Endodermal cell (in vitro differentiated cells): ENCODE measurements around the gene TESK2. TPM values are rescaled to one million over a fixed set of nuclear protein-coding genes. Genes with fewer than 3 reads are reported as not detected.

Experiments
- DNase-seq: peaks from one replicate; pipeline ENCODE4 v3.0.0-alpha.2; 2017
- H3K27ac ChIP-seq: 2 replicates; pipeline ENCODE4 v1.5.1; 2013; ENCODE audit warnings: mild to moderate bottlenecking, low read depth, low read length, moderate library complexity
- H3K27me3 ChIP-seq: 2 replicates; pipeline ENCODE4 v1.6.1; 2013; ENCODE audit warnings: mild to moderate bottlenecking, low read length, moderate library complexity; ENCODE audit not compliant: insufficient read depth, control insufficient read depth, poor library complexity, severe bottlenecking
- H3K36me3 ChIP-seq: 2 replicates; pipeline ENCODE4 v1.7.0; 2013; ENCODE audit warnings: mild to moderate bottlenecking, low read length, moderate library complexity; ENCODE audit not compliant: control insufficient read depth, insufficient read depth
- H3K4me1 ChIP-seq: one replicate; pipeline ENCODE4 v1.7.0; 2013; ENCODE audit warnings: low read length; ENCODE audit not compliant: control insufficient read depth, insufficient read depth
- H3K4me3 ChIP-seq: 2 replicates; pipeline ENCODE4 v1.5.1; 2013; ENCODE audit warnings: mild to moderate bottlenecking, low read length, moderate library complexity
- H3K9ac ChIP-seq: 2 replicates; pipeline ENCODE4 v1.6.1; 2013; ENCODE audit warnings: mild to moderate bottlenecking, low read length, moderate library complexity; ENCODE audit not compliant: poor library complexity, severe bottlenecking; ENCODE audit errors: extremely low read depth
- H3K9me3 ChIP-seq: 2 replicates; pipeline ENCODE4 v1.6.1; 2013; ENCODE audit warnings: mild to moderate bottlenecking, low read length, moderate library complexity; ENCODE audit not compliant: control insufficient read depth
- H3K27ac Mint-ChIP-seq: 2 replicates; pipeline ENCODE4 v1.8.0; 2020; ENCODE audit warnings: mixed read lengths
- H3K27me3 Mint-ChIP-seq: 2 replicates; pipeline ENCODE4 v1.8.0; 2021; ENCODE audit warnings: mild to moderate bottlenecking, mixed read lengths; ENCODE audit not compliant: insufficient read depth
- H3K36me3 Mint-ChIP-seq: 2 replicates; pipeline ENCODE4 v1.8.0; 2020; ENCODE audit warnings: low read depth, mixed read lengths
- H3K4me1 Mint-ChIP-seq: 2 replicates; pipeline ENCODE4 v1.8.0; 2020; ENCODE audit warnings: mixed read lengths
- H3K4me3 Mint-ChIP-seq: 2 replicates; pipeline ENCODE4 v1.8.0; 2020; ENCODE audit warnings: mild to moderate bottlenecking, moderate library complexity, mixed read lengths
- H3K9me3 Mint-ChIP-seq: 2 replicates; pipeline ENCODE4 v1.8.0; 2020; ENCODE audit warnings: mild to moderate bottlenecking, mixed read lengths
- WGBS, 2 experiments: methylation state at CpG; one replicate each; pipeline versions ENCODE4 v1.1.5 to v1.1.7; 2013; ENCODE audit warnings: missing lambda C conversion rate in 2 of 2, mixed read lengths in 1 of 2; ENCODE audit not compliant: insufficient coverage in 1 of 2, insufficient read length in 1 of 2; 5-methylcytosine and 5-hydroxymethylcytosine counted together
- long read RNA-seq, 4 experiments: library from polyadenylated mRNA in 2 of 4; library from RNA in 1 of 4; library from capped mRNA in 1 of 4; stranded (forward) in 3 of 4; unstranded in 1 of 4; transcript quantifications; one replicate each; pipeline ENCODE4 v2.0.0, GENCODE V29; 2020 to 2021; ENCODE audit warnings: inconsistent platforms in 1 of 4
- polyA plus RNA-seq, 2 experiments: library from polyadenylated mRNA; stranded (reverse); fragments of 50-300 nt; gene quantifications; one replicate each; pipeline ENCODE4 v1.2.3, GENCODE V29; 2013
- total RNA-seq, 2 donors: library from RNA; stranded (reverse); fragmentation: NEBNext Ultra II Directional in 1 of 2; extraction: Animal tissue kit (Norgen Biotek cat#: 25700) in 1 of 2; gene quantifications; 2 replicates in 1 of 2; 3 replicates in 1 of 2; pipeline ENCODE4 v1.2.1, GENCODE V29; 2021
- TF ChIP-seq, protein P1 (sequence below): fragments of 200-600 bp; sonication (generic); conservative IDR thresholded peaks from 2 replicates; pipeline ENCODE4 v1.5.0; 2021; ENCODE audit warnings: antibody characterized with exemption, mild to moderate bottlenecking

The TESK2 gene, protein sequence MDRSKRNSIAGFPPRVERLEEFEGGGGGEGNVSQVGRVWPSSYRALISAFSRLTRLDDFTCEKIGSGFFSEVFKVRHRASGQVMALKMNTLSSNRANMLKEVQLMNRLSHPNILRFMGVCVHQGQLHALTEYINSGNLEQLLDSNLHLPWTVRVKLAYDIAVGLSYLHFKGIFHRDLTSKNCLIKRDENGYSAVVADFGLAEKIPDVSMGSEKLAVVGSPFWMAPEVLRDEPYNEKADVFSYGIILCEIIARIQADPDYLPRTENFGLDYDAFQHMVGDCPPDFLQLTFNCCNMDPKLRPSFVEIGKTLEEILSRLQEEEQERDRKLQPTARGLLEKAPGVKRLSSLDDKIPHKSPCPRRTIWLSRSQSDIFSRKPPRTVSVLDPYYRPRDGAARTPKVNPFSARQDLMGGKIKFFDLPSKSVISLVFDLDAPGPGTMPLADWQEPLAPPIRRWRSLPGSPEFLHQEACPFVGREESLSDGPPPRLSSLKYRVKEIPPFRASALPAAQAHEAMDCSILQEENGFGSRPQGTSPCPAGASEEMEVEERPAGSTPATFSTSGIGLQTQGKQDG
- total RNA-seq, result 10 to 100 TPM in 1 of 2 donors, 1 to 10 TPM in 1; 9.7 to 10.3 TPM
- polyA plus RNA-seq (2013, experiment 1 of 2), result 3.1 TPM
- polyA plus RNA-seq (2013, experiment 2 of 2), result 2.9 TPM
- long read RNA-seq, experiment 1, partial matches to known transcripts, result 1 of 5 reads
- long read RNA-seq, experiment 1, other reads (novel, unspliced or antisense), result 2 of 5 reads
- long read RNA-seq, experiment 2, transcript TESK2-202 (11 exons, 3,074 nt), result major isoform, 13 of 20 reads
- long read RNA-seq, experiment 2, partial matches to known transcripts, result 3 of 20 reads
- long read RNA-seq, experiment 2, other reads (novel, unspliced or antisense), result 4 of 20 reads
- long read RNA-seq, experiment 3, transcript TESK2-202 (11 exons, 3,074 nt), result major isoform, 17 of 31 reads
- long read RNA-seq, experiment 3, partial matches to known transcripts, result 2 of 31 reads
- long read RNA-seq, experiment 3, other reads (novel, unspliced or antisense), result 11 of 31 reads
- long read RNA-seq, experiment 4, partial matches to known transcripts, result 2 of 4 reads
- long read RNA-seq, experiment 4, other reads (novel, unspliced or antisense), result 2 of 4 reads

DNA sequence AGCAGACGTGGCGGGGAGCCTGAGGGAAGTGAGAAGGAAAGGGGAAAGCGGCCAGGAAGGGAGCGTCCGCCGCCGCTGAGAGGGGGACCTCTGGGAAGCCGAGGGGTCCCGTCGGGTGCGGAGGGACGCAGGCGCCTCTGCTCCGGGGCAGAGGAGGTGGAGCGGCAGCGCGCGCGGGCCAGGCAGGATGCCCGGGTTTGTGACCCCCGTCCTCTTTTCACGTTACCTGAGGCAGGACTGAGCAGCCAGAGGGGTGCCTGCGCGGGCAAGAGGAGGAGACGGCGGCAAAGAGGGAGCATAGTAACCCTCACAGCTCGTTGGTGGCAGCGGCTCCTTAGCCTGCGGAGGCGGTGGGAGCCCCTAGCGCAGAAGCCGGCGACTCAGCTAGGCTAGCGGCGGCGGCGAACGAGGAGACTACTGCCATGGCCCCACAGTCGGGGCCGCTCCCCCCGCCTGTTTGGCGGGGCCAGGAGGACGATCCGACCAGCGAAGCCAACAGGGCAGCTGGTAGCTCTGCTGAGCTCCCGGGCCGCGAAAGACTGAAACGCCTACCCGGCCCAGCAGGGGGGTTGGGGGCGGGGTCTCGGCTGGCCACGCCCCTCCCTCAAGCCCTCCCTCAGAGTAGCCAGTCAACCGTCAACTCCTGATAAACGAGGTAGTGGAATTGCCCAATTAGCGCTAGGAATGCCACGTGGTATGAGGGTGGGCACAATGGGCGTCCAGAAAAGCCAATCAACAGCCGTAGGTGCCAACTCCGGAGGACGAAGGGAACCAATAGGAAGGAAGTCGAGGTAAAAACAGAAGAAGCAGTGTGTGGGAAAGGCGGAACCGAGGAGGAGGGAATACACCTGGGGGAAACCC lies at the start of gene TESK2:
Gene TESK2 (minus strand): TSS at position 538 of the 861 bp plus-strand sequence. CDS start 33,378 bp downstream, outside the sequence.
- Histone ChIP-seq H3K27me3 (peaks cover 7% of the 10 kb centered on the region), H3K4me3 (peak within 1 kb of the TSS; percentile 86), H3K9ac (peak within 1 kb of the TSS; percentile 50), H3K27ac (no peak within 1 kb of the TSS), H3K36me3 (no peaks in the 10 kb centered on the region), H3K9me3 (no peaks in the 10 kb centered on the region), H3K4me1 (no peaks in the 10 kb centered on the region)
- Mint-ChIP-seq H3K36me3 (no peaks in the 10 kb centered on the region), H3K9me3 (no peaks in the 10 kb centered on the region), H3K27ac (no peak within 1 kb of the TSS), H3K4me3 (no peak within 1 kb of the TSS), H3K4me1 (peaks cover 6% of the 10 kb centered on the region), H3K27me3 (peaks cover 4% of the 10 kb centered on the region)
- peak; percentile 99 for DNase-seq
- TF ChIP-seq, protein P1, sequence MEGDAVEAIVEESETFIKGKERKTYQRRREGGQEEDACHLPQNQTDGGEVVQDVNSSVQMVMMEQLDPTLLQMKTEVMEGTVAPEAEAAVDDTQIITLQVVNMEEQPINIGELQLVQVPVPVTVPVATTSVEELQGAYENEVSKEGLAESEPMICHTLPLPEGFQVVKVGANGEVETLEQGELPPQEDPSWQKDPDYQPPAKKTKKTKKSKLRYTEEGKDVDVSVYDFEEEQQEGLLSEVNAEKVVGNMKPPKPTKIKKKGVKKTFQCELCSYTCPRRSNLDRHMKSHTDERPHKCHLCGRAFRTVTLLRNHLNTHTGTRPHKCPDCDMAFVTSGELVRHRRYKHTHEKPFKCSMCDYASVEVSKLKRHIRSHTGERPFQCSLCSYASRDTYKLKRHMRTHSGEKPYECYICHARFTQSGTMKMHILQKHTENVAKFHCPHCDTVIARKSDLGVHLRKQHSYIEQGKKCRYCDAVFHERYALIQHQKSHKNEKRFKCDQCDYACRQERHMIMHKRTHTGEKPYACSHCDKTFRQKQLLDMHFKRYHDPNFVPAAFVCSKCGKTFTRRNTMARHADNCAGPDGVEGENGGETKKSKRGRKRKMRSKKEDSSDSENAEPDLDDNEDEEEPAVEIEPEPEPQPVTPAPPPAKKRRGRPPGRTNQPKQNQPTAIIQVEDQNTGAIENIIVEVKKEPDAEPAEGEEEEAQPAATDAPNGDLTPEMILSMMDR, result no peak
- WGBS, 2 experiments, result 0 to 1% methylated on average over 50 to 64 of the region's 64 CpGs

DNA sequence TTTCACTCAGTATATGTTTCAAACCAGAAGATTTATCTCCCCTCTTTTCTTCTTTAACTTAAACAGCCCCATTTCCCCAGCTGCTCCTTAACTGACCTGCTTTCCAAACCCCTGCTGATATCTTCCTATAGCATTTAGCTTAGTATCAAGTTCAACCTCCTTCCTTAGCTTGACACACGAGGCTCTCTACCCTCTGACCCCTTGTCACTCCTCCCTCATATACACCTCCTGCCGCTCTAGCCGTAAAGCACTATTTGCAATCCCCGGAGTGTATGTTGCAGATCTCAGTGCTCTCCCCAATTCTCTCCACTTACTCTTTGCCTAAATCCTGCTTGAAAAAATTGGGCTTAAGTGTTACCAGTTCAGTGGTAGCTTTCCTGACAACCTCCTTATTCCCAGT lies 45.9 kb upstream of the TESK2 start:
- Histone ChIP-seq H3K4me1 (no peaks in the 10 kb centered on the region), H3K4me3 (no peak overlapping the region), H3K9ac (no peak overlapping the region), H3K36me3 (no peaks in the 10 kb centered on the region), H3K27ac (no peak overlapping the region), H3K9me3 (no peaks in the 10 kb centered on the region), H3K27me3 (no peaks in the 10 kb centered on the region)
- Mint-ChIP-seq H3K36me3 (no peaks in the 10 kb centered on the region), H3K27ac (no peak overlapping the region), H3K4me3 (no peak overlapping the region), H3K4me1 (peaks cover 4% of the 10 kb centered on the region), H3K27me3 (peaks cover 2% of the 10 kb centered on the region), H3K9me3 (no peaks in the 10 kb centered on the region)
- no peak for DNase-seq
- TF ChIP-seq, protein P1, result no peak
- WGBS, 2 experiments, result 67 to 68% methylated on average over 4 of the region's 4 CpGs
